Measurements from ENCODE around the gene DPP10. TPM values are rescaled to one million over a fixed set of nuclear protein-coding genes. Genes with fewer than 3 reads are reported as not detected.

DPP10 gene
- total RNA-seq, 1 experiment from 2014 or later, result not detected

- Histone ChIP-seq H3K4me2 (ENCODE audit: low read length) (no peak overlapping the region), H3K9me2 (replicated peaks; ENCODE audit: low read length) (no peaks in the 10 kb centered on the region)
- intact Hi-C loops (cut with micrococcal nuclease), result no loop called here
These were observed 1290.8 kb downstream of the DPP10 start for GRCh38 chr2:115733190-115733775.

GRCh38 chr2:115738111-115738510 is 1295.7 kb downstream of the DPP10 start:
- H3K36me3 ChIP-seq (ENCODE audit: low read depth, low read length), result no peaks in the 10 kb centered on the region
- H3K4me3 ChIP-seq (ENCODE audit: low read length), result no peak overlapping the region
- ChIA-PET POLR2A (ENCODE audit: unreplicated experiment) (no interaction called here), CTCF (no interaction called here)
- no TSS peak for BruUV-seq (replicated peaks)
- no peaks in the 10 kb centered on the region for H3F3A ChIP-seq (ENCODE audit: low read length, unreplicated experiment)
- H3K9me2 ChIP-seq (replicated peaks; ENCODE audit: low read length), result no peaks in the 10 kb centered on the region
- H3K9ac ChIP-seq (ENCODE audit: low read length), result no peak overlapping the region
- H3K79me2 ChIP-seq (ENCODE audit: low read length), result no peaks in the 10 kb centered on the region
- H4K20me1 ChIP-seq (ENCODE audit: low read length), result no peaks in the 10 kb centered on the region
- no peak overlapping the region for H3K4me2 ChIP-seq (ENCODE audit: low read length)
- no peak overlapping the region for H3K27ac ChIP-seq (ENCODE audit: low read length)
- H3K27me3 ChIP-seq (ENCODE audit: low read length), result no peaks in the 10 kb centered on the region
- H2AFZ ChIP-seq (ENCODE audit: low read length), result no peak overlapping the region
- intact Hi-C loops (cut with micrococcal nuclease), result no loop called here
- H3K9me3 ChIP-seq (ENCODE audit: low read length), result no peaks in the 10 kb centered on the region
- ATAC-seq, result no peak
- no peaks in the 10 kb centered on the region for H3K4me1 ChIP-seq (ENCODE audit: insufficient read depth, low read length)
- DNase-seq, result no peak
- TF ChIP-seq EZH2phosphoT487 (IDR thresholded peaks at IDR 0.05; ENCODE audit: borderline replicate concordance, low read length) (no peak), CTCF (conservative IDR thresholded peaks at IDR 0.05; ENCODE audit: low read depth, low read length) (no peak), EZH2 (IDR thresholded peaks at IDR 0.05; ENCODE audit: low read length, unreplicated experiment) (no peak)

More at GRCh38 chr2:115733190-115733775, 1290.8 kb downstream of the DPP10 start:
- TF ChIP-seq EZH2 (IDR thresholded peaks at IDR 0.05; ENCODE audit: low read length, unreplicated experiment), result no peak
- TF ChIP-seq CTCF (conservative IDR thresholded peaks at IDR 0.05; ENCODE audit: low read depth, low read length), result no peak
- no peak for TF ChIP-seq EZH2phosphoT487 (IDR thresholded peaks at IDR 0.05; ENCODE audit: borderline replicate concordance, low read length)
- Histone ChIP-seq H3K27me3 (ENCODE audit: low read length) (no peaks in the 10 kb centered on the region), H3F3A (ENCODE audit: low read length, unreplicated experiment) (no peaks in the 10 kb centered on the region), H3K36me3 (ENCODE audit: low read depth, low read length) (no peaks in the 10 kb centered on the region), H3K27ac (ENCODE audit: low read length) (no peak overlapping the region), H3K4me3 (ENCODE audit: low read length) (no peak overlapping the region), H3K9ac (ENCODE audit: low read length) (no peak overlapping the region), H3K4me1 (ENCODE audit: insufficient read depth, low read length) (no peaks in the 10 kb centered on the region), H4K20me1 (ENCODE audit: low read length) (no peaks in the 10 kb centered on the region), H2AFZ (ENCODE audit: low read length) (no peak overlapping the region), H3K79me2 (ENCODE audit: low read length) (no peaks in the 10 kb centered on the region), H3K9me3 (ENCODE audit: low read length) (no peaks in the 10 kb centered on the region)
- ATAC-seq, result no peak
- no TSS peak for BruUV-seq (replicated peaks)
- CTCF ChIA-PET, result no interaction called here
- POLR2A ChIA-PET (ENCODE audit: unreplicated experiment), result no interaction called here
- DNase-seq, result no peak

GRCh38 chr2:115739574-115739973 is 1297.1 kb downstream of the DPP10 start:
- no peaks in the 10 kb centered on the region for H3K36me3 ChIP-seq (ENCODE audit: low read depth, low read length)
- no peak overlapping the region for H3K4me3 ChIP-seq (ENCODE audit: low read length)
- DNase-seq (no peak), ATAC-seq (no peak)
- no peaks in the 10 kb centered on the region for H3K27me3 ChIP-seq (ENCODE audit: low read length)
- no peak overlapping the region for H3K27ac ChIP-seq (ENCODE audit: low read length)
- no peak overlapping the region for H3K4me2 ChIP-seq (ENCODE audit: low read length)
- no peaks in the 10 kb centered on the region for H4K20me1 ChIP-seq (ENCODE audit: low read length)
- H3F3A ChIP-seq (ENCODE audit: low read length, unreplicated experiment), result no peaks in the 10 kb centered on the region
- no peak for TF ChIP-seq EZH2 (IDR thresholded peaks at IDR 0.05; ENCODE audit: low read length, unreplicated experiment)
- no peak for TF ChIP-seq EZH2phosphoT487 (IDR thresholded peaks at IDR 0.05; ENCODE audit: borderline replicate concordance, low read length)
- TF ChIP-seq CTCF (conservative IDR thresholded peaks at IDR 0.05; ENCODE audit: low read depth, low read length), result no peak
- no peak overlapping the region for H2AFZ ChIP-seq (ENCODE audit: low read length)
- CTCF ChIA-PET, result no interaction called here
- H3K4me1 ChIP-seq (ENCODE audit: insufficient read depth, low read length), result no peaks in the 10 kb centered on the region
- intact Hi-C loops (cut with micrococcal nuclease), result no loop called here
- no peaks in the 10 kb centered on the region for H3K79me2 ChIP-seq (ENCODE audit: low read length)
- H3K9ac ChIP-seq (ENCODE audit: low read length), result no peak overlapping the region
- no TSS peak for BruUV-seq (replicated peaks)
- POLR2A ChIA-PET (ENCODE audit: unreplicated experiment), result no interaction called here
- H3K9me3 ChIP-seq (ENCODE audit: low read length), result no peaks in the 10 kb centered on the region
- H3K9me2 ChIP-seq (replicated peaks; ENCODE audit: low read length), result no peaks in the 10 kb centered on the region

Measured in PC-3 (cell line).